ENCODE measurements around the gene AHSG.

AHSG gene

DNA sequence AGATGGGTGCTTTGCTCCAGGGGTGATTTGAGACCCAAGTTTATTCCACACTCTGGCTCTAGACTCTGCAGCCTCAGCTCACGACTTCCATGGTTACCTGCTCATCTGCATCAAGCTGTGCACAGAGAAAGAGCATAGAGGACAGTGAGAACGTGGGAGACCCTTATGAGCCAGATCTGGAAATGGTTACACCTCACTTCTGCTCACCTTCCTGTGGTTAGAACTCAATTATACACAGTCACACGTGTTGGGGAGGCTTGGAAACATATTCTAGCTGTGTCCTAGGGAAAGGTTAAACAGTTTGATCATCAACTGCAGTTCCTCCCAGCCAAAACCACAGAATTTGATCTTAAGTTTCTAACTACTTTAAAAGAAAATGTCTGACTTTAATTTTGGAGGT lies 29.2 kb downstream of the AHSG start:
- no peak for DNase-seq (ENCODE audit: low read depth)

DNA sequence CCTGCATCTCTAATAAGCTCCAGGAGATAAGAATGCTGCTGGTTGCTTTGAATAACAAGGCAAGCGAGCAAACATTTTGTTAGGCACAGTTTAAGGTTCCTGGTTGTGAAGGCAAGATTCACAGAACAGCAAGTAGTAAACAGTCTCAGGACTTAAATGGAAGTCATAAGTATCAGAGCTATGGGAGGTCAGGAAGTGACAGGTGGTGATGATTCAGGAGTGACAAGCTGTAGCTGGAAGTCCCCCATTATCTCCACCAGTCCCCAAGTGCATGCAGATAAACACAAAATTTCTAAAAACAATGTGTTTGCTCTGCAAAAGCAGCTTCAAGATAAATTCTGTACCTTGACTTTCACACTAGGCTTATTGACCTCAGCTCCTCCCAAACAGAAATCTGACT lies 30.6 kb downstream of the AHSG start:
- DNase-seq (ENCODE audit: low read depth) = no peak

DNA sequence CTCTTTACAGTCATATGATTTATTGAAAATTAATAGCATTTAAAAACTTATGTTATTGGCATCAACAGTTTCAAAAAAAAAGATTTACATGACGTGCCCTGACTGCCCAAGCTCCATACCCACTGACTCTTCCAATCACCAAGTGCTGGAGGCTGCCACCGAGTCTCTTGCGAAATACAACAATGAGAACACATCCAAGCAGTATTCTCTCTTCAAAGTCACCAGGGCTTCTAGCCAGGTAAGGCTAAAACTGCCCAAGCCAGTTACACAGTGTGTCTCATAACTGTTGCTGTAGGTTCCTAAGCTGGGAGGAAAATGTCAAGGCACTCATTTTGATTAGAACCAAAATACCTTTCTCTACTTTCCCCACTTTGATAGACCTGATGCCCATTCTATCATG lies 31.8 kb downstream of the AHSG start:
- no peak for DNase-seq (ENCODE audit: low read depth)

DNA sequence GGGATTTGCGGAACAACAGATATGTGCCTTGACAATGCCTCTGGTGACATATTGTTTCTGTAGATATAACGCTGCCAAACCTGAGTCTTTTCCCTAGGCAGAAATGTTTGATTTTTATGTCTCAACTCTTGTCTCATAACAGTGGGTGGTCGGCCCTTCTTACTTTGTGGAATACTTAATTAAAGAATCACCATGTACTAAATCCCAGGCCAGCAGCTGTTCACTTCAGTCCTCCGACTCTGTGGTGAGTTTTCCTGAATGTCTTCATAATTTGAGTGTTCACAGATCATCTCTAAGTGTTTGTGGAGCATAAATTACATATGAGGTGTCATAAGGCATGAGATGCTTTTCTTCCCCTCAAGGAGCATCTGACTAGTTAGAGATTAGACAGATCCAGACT lies 33.2 kb downstream of the AHSG start:
- DNase-seq (ENCODE audit: low read depth) = no peak

DNA sequence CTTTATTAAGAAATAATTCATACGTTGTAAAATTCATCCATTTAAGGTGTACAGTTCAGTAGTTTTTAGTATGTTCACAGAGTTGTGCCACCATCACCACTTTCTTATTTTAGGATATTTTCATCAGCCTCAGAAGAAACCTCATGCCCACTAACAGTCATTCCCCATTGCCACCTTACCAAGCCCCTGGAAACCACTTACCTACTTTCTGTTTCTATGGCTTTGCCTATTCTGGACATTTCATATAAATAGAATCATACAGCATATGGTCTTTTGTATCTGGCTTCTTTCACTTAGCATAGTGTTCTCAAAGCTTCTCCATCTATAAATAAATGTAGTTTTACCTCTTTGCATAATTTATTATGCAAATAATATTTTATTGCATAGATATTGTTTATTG lies 34.0 kb downstream of the AHSG start:
- no peak for DNase-seq (ENCODE audit: low read depth)

DNA sequence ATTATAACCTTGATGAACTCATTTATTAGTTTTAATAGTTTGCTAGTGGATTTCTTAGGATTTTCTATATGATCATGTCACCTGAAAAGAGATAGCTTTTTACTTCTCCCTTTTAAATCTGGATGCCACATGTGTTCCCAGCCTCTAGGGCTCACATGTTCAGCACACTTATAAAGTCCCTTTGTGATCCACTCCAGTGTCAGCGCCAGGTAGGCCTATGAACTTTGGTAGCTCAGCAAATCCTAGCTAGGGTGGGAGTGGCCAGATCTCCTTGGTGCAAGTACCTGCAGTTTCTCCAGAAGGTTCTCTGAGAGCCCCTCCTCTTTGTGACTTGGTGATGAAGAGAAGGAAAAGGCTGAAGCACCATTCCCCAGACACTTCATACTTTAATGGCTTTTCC lies 36.0 kb downstream of the AHSG start:
- DNase-seq (ENCODE audit: low read depth) = no peak

DNA sequence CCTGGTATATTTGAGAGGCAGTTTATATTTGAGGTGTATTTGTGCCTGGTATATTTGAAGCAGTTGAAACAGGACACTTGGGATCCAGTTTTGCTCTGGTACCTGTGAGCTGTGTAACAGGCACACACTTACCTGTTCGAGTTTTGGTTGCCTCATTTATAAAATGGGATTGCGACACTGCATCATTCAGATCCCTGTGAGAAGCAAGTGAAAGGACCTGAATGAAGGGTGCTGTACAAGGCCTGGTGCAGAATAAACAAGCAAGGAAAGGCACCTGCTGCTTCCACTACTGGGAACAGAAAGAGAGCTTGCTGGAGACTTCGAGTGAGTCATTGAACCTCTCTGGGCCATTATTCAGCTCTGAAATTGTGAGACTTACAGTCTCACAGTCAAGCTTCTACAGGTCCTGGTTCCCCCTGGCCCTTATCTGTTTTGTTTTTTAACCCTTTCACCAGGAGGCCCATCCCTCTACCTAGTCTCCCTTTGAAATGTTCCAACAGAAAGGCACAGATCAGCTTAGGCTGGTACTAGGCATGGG lies 38.9 kb downstream of the AHSG start:
- no peak for DNase-seq (ENCODE audit: low read depth)

DNA sequence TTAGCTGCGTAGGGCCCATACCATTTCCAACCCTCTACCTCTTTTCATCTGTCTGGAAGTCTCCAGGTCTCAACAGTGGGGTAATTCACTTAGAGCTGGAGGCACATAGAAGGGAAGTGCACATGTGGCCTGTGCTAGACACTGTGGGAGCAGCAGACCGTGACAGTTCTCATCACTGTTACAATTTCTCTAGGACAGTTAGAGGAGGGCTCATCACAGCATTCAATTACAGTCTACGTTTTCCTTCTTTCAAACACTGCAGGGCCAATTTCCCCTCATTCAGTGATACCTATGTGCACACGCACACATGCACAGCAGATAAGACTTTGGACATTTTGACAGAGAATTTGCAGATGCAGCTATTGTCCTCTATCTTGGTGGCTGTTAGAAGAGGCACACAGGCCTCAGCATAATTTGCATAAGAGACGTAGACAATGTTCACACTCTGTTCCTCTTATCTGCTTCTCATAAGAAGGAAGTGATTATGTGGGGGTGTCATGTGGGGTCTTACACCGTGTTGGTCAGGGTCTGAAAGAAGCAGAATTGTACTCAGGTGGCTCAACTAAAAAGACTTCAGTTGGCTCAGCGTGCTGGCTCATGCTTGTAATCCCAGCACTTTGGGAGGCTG lies 40.3 kb downstream of the AHSG start:
- no peak for DNase-seq (ENCODE audit: low read depth)

DNA sequence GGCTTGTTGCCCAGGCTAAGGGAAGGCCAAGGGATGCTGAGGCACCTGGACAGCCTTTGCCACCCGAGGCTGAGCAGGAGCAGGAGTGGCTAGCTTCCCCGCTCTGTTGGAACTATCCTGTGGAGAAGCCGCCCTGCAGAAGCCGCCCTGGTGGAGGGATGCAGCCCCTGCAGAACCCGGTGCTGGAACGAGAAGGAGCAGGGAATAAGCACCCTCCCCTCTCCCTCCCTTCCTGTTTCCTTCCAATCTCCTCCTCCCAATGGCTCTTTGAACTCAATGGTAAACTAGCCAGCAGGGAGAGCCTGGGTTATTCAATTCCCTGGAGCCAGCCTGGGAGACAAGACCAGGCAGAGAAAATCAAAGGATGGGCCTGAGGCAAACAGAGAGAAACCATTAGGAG lies 41.1 kb downstream of the AHSG start:
- no peak for DNase-seq (ENCODE audit: low read depth)

DNA sequence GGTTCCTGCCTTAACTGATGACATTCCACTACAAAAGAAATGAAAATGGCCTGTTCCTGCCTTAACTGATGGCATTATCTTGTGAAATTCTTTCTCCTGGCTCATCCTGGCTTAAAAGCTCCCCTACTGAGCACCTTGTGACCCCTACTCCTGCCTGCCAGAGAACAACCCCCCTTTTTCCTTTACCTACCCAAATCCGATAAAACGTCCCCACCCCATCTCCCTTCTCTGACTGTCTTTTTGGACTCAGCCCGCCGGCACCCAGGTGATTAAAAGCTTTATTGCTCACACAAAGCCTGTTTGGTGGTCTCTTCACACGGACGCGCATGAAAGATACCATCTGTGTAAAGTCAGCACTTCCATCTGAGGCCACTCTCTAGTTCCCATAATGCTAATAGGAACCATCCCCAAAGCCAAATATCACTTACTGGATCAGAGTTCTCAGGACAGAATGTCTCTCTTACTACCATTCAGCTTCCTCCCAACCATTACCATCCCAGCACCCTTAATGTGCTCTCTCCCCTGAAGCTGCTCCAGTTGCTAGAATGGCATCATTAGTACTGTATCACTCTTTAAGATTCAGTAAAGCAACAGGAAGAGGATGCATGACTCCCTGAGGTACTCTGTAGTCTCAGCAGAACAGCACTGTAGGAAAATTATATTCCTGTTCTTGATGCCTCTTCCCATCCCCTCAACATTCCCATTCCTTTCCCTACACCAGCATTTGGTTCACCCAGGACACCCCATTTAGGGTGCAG lies 50.7 kb downstream of the AHSG start:
- no peak for DNase-seq (ENCODE audit: low read depth)

DNA sequence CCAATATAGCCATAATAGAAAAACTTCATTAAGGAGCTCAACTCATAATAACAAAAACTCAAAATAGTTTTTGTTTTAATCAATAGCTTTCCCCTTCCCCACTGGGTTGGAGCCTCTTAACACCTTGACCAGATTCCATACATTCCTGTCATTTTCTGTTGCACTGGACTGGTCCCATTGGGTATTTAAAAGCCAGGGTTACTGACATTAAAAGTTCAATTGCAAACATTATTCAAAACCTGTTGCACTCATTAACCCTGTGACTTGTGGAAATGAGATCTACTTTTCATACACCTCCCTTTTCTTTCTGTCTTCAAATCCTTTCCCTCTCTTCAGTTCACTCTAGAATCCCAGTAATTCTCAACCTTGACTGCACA lies 51.2 kb downstream of the AHSG start:
- no peak for DNase-seq (ENCODE audit: low read depth)

DNA sequence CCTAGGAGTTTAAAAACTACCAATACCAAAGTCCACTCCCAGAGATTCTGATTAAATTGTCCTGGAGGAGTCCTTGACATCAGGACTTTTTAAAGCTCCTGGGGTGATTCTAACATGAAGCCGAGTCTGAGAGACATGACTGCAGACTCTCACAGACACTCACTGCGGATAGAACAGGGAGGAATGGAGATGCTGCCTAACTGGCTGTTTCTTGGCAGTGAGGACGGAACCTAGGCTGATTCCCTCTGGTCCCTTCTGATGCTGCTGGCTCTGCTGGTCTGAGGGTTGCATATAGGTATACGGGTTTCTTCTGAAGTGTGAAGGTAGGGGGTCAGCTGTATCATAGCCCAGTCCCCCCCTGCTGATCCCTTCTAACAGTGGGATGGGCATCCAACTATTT lies 51.6 kb downstream of the AHSG start:
- DNase-seq (ENCODE audit: low read depth) = no peak

DNA sequence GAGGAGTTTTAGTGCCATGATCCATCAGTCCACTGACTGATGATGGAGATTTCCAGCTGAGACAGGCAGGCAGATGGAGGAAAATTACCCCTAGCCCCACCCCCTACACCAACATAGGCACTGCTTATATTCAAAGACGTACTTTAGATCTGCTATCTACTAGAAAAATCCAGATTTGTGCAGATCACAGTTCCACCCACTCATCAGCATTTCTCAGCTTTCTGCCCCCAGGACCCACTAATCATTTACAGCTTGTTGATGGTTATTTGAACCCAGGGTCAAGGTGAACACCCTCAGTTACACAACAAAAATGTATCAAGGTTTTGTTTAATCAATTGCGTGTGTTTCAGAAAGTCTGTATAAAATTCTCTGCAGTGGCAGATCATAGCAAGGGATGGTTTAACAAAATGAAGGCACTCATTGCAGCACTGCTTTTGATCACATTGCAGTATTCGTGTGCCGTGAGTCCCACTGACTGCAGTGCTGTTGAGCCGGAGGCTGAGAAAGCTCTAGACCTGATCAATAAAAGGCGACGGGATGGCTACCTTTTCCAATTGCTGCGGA lies 52.8 kb downstream of the AHSG start, which contains the start of gene HRG:
HRG (plus strand) TSS at position 390 of the 564 bp plus-strand sequence; CDS start at position 408, 18 bp downstream.
- DNase-seq (ENCODE audit: low read depth) = no peak

DNA sequence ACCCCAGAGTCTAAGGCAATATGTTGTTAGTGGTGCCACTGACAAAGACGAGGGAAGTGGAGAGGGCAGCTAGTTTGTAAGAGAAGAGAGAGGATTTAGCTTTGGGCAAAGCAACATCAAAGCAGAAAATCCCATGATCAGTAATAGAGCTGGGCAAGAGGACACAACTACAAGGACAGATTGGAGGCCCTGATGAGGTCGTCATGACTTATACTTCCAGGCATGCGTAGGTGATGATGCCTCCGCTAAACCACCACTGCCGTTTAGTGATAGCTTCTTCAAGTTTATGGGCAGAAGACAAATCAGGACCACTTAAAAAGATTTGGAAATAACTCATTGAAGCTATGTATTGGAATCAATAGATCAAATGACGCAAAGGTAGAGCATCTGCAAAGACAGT lies 55.6 kb downstream of the AHSG start:
- DNase-seq (ENCODE audit: low read depth) = no peak

DNA sequence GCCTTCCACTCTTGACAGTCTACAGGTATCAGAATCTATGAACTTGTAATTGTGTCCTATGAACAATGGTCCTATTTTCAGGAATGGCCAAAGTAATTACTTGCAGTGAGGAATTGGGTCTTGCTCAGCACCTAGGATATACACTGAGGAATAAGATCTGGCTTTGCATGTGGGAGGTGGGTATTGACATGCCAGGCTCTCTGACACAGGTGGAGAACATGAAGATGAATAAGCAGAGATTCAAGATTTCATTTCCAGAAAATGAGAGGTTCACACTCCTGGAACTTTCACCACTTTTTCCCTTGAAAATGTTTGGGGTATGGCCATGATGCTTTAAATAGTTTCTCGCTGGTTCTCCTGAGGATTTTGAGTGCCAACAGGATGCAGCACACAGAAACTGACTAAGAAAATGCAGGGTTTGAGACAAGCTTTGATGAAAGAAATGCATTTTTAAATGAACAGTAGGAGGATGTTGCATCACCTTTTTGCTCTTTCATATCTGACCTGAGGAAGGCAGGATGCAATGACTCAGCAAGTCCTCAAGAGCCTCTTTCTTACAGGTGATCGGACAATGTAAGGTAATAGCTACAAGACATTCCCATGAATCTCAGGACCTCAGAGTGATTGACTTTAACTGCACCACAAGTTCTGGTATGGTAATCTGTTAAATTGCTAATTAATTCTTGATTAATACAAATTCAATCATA lies 56.7 kb downstream of the AHSG start:
- DNase-seq (ENCODE audit: low read depth) = no peak

DNA sequence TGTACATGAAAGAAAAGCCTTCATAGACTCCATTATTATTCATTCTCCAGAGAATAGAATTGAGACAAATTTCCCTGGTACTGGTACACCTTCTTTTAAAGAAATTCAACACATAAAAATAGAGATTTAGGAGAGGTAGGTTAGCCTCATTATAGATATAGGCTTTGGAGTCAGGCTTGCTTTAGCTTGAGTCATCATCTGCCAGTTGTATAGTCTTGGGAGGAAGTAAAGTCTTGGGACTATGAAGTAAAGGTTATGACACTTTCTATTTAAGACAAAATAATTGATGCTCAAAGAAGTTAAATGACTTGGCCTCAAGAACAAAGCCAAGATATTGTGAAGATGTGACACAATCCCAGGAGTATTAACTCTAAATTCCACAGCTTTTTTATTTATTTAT lies 57.3 kb downstream of the AHSG start:
- no peak for DNase-seq (ENCODE audit: low read depth)

All from non-pigmented ciliary epithelial cell (primary cell).